ENCODE measurements around the gene ZFAND2A.
A peak's percentile ranks its signal among the peaks of the same experiment; 100 is the strongest.
"Not testable (repeated sequence)": the region's sequence is repeated elsewhere in the genome, so short reads cannot be mapped to it uniquely, and the experiment has no call there.

ZFAND2A gene, protein sequence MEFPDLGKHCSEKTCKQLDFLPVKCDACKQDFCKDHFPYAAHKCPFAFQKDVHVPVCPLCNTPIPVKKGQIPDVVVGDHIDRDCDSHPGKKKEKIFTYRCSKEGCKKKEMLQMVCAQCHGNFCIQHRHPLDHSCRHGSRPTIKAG

GRCh38 chr7:1159891-1160669, at the start of gene ZFAND2A:
Gene ZFAND2A, minus strand, starts transcription at chr7:1160196. Its CDS starts 1,984 bp downstream, at chr7:1158212.
- peak; percentile 93 for DNase-seq

DNA sequence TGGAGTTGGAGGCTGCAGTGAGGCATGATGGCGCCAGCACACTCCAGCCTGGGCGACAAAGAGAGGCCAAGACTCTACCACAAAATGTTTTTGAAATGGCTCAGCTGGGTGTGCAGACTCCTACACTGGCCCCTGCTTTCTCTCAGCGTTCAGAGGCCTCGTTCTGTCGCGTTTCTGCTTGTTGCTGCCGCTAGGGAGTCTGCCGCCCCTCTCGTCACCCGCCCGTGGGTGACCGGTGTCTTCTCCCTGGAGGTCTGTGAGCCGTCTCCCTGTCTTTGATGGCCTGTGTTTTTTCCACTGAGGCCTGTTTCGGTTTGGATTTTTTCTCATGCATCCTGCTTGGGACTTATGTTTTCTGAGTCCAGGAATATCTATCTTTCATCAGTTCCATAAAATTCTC, 49.1 kb upstream of the ZFAND2A start:
- no peak for DNase-seq

DNA sequence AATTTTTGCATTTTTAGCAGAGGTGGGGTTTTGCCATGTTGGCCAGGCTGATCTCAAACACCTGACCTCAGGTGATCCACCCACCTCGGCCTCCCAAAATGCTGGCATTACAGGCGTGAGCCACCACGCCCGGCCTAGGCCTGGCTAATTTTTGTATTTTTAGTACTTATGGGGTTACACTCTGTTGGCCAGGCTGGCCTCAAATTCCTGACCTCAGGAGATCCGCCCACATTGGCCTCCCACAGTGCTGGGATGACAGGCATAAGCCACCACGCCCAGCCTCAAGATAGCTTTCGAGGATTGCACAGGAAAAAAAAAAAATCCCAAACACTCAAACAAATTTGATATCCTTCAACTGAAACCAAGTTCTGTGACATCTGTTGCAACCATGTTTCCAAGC, 45.7 kb upstream of the ZFAND2A start:
- DNase-seq: not testable (repeated sequence)

DNA sequence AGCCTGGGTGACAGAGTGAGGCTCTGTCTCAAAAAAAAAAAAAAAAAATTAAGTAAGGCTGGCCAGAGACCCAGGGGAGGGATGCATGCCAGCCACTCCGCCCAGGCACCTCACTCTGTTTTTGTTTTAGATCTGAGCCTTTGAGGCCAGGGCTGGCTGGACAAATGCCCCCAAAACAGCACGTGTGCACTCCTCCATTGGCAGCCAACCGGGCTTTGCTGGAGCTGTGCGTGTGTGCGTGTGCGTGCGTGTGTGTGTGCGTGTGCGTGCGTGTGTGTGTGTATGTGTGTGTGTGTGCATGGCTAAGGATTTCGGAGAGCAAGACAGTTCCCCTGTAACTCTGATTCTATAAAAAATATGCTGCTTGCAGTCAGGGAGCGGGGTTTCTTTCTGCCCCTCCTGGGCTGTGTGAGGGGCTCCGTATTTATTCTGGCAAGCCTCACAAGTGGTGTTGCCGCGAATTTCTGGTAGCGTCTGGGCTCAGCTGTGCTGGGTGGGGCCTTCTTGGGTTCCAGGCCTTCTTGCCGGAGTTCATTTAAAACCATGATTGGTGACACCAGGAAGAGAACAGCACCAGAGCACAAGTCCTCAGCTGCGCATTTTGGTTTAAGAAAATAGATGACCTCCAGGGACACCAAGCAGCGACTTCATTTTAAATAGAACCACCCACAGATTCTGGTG, 44.6 kb upstream of the ZFAND2A start:
- DNase-seq: no peak

DNA sequence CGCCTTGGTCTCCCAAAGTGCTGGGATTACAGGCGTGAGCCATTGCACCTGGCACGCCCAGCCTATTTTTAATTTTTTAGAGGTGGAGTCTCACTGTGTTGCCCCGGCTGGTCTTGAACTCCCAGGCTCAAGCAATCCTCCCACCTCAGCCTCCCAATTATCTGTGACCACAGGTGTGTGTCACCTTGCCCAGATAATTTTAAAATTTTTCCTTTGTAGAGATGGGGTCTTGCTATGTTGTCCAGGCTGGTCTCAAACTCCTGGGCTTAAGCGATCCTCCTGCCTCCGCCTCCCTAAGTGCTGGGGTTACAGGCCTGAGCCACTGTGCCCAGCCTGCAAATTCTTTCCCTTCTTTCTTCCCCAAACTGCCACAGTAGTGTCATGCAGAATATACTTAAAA, 42.9 kb upstream of the ZFAND2A start:
- not testable (repeated sequence) for DNase-seq

- no peak for DNase-seq
These were observed 41.9 kb upstream of the ZFAND2A start for GRCh38 chr7:1201916-1202315.

DNA sequence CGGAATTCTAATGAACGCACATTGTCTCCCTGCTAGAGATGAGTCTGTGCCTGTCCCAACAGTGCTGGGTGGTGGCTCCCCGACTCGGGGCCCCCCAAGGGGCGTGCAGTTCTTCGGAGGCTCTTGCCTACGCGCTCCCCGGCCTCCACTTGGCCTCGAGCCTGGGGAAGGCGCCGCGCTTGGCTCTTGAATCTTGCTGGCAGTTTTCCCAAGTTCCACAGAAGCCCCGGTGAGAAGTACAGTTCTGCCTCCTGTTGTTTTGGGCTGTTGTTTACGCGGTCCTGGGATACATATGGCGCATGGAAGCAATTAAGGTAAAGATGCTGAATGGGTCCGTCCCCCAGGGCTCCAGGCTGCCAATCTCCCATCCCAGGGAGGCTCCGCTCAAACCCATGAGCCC, 40.0 kb upstream of the ZFAND2A start:
- DNase-seq: peak; percentile 25

GRCh38 chr7:1197997-1198625, 38.1 kb upstream of the ZFAND2A start:
- no peak for DNase-seq

DNA sequence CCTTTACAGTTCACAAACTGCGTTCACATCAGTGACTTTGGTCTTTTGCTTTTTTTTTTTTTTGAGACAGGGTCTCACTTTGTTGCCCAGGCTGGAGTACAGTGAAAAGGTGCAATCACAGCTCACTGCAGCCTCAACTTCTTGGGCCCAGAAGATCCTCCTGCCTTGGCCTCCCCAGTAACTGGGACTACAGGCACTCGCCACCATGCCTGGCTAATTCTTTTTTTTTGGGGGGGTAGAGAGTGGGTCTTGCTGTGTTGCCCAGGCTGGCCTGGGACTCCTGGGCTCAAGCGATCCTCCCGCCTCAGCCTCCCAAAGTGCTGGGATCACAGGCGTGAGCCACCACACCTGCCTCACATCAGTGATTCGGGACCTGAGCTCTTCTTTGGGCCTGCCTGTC, 37.0 kb upstream of the ZFAND2A start:
- DNase-seq: no peak

DNA sequence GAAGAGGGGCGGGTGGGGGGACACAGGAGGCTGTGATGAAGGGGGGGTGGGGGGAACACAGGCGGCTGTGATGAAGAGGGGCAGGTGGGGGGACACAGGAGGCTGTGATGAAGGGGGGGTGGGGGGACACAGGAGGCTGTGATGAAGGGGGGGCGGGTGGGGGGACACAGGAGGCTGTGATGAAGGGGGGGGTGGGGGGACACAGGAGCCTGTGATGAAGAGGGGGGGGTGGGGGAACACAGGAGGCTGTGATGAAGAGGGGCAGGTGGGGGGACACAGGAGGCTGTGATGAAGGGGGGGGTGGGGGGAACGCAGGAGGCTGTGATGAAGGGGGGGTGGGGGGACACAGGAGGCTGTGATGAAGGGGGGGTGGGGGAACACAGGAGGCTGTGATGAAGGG, 36.4 kb upstream of the ZFAND2A start:
- not testable (repeated sequence) for DNase-seq

GRCh38 chr7:1193593-1194424, 33.8 kb upstream of the ZFAND2A start:
- peak; percentile 80 for DNase-seq

GRCh38 chr7:1192171-1192676, 32.2 kb upstream of the ZFAND2A start:
- no peak for DNase-seq

DNA sequence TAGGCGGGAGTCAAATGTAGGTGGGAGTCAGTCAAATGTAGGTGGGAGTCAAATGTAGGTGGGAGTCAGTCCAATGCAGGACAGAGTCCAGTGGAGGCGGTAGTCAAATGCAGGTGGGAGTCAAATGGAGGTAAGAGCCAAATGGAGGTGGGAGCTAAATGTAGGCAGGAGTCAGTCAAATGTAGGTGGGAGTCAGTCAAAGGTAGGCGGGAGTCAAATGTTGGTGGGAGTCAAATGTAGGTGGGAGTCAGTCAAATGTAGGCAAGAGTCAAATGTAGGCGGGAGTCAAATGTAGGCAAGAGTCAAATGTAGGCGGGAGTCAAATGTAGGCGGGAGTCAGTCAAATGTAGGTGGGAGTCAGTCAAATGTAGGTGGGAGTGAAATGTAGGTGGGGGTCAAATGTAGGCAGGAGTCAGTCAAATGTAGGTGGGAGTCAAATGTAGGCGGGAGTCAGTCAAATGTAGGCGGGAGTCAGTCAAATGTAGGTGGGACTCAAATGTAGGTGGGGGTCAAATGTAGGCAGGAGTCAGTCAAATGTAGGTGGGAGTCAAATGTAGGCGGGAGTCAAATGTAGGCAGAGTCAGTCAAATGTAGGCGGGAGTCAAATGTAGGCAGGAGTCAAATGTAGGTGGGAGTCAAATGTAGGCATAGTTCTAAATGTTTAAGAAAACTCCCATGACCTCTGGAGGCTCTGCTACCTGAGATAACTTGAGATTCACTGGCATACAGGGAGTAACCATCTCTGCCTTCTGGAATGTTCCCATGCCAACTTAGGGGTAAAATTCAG, 30.2 kb upstream of the ZFAND2A start:
- DNase-seq: no peak

DNA sequence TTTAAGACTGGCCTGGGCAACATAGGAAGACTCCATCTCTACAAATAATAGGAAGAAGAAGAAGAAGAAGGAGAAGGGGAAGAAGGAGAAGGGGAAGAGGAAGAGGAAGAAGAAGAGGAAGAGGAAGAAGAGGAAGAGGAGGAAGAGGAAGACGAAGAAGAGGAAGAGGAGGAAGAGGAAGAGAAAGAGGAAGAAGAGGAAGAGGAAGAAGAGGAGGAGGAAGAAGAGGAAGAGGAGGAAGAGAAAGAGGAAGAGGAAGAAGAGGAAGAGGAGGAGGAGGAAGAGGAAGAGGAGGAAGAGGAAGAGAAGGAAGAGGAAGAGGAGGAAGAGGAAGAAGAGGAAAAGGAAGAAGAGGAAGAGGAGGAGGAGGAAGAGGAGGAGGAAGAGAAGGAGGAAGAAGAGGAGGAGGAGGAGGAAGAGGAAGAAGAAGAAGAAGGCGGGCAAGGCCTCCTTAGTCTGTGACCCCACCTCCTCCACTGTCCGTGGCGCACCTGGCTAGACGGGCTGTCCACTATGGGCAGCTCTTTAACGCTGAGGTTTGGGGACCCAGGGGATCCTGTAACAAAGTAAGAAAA, 28.8 kb upstream of the ZFAND2A start:
- DNase-seq: no peak

DNA sequence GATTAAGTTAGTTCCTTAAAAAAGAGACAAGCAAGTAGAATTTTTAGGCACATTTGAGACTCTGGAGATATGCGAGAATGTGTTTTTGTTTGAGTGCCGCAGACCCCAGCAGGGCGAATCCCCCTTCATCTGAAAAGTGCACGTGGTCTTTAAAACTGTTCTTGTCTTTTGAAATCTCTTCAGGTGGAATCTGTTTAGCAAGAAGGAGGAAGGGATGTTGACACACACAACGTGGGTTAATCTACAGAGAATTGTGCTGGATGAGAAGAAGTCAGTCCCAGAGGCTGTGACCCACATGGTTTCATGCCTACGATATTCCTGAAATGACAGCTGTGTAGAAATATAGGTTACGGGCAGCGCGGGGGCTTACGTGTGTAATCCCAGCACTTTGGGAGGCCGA, 27.1 kb upstream of the ZFAND2A start:
- no peak for DNase-seq

- no peak for DNase-seq
These were observed 21.6 kb upstream of the ZFAND2A start for GRCh38 chr7:1181640-1182039.

DNA sequence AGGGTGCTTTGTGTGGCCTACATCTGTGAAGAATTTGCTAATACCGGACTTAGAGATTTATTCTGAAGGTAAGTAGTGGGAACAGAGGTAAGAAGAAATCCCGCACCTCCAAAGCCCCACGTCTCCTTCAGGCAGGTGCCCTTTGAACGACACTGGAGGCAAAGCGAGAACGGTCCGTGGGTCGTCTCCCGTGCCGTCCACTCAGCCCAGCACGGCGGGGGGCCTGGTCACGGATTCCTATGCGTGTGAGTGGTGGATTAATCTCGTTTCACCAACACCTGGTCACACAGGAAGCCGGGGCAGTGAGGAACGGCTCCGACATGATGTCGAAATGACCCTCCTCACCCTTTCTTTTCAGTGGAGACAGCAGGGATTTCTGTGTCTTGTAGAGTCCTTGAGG, 21.0 kb upstream of the ZFAND2A start:
- DNase-seq: no peak

GRCh38 chr7:1176891-1177373, 16.9 kb upstream of the ZFAND2A start:
- DNase-seq: peak; percentile 37

GRCh38 chr7:1175967-1176851, 16.2 kb upstream of the ZFAND2A start:
- peak; percentile 59 for DNase-seq

DNA sequence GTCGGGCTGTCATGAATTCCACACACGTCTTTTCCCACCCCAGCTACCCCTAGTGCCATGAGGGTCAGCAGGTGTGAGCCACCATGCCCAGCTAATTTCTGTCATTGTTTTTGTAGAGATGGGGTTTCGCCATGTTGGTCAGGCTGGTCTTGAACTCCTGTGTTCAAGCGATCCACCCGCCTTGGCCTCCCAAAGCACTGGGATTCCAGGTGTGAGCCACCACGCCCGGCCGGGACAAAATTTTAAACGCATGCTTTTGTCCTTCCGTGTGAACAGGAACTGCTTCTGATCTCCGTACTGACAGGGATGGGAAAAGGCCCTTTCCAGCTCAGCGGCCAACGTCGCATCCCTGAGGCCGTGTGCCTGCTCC, 15.6 kb upstream of the ZFAND2A start:
- DNase-seq: no peak

All from COR-L47 (cell line).